ENCODE results near the gene TNFRSF14.

Gene TNFRSF14

DNA sequence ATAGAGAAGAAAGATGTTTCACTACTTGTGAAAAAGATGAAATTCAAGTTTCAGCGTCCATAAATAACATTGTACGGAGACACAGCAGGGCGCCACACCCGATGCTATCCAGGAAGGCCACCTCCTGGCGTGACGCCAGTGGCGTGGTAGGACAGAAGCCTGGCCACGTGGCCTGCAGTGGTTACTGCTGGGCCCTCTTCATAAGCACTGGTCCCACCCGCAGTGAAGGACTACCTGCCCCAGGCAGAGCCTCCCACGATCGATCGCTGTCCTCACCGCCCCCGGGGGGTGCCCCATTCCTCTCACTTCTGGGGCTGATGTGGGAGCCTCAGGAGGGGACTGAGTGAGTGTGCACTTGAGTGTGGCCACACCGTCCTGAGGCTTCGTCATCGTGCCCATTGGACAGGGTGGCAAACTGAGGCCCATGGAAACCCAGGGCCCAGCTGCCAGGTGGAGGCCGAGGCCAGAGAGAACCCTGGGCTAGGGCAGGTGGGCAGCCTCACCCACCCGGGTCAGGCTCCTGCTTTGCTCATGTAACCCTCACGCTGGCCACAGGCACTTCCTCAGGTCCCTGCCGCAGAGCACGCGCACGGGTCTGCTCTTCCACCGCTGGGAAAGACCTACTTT lies 14.4 kb upstream of the TNFRSF14 start:
- CTCF ChIA-PET: interaction anchor here (1.1 to 1.7 kb wide), 2 partner anchors 8 to 15 kb away, joined by 4 to 6 read pairs; partner anchors contain the start of gene PANK4
- POLR2A ChIA-PET: no interaction called here
- TF ChIP-seq, protein P1, sequence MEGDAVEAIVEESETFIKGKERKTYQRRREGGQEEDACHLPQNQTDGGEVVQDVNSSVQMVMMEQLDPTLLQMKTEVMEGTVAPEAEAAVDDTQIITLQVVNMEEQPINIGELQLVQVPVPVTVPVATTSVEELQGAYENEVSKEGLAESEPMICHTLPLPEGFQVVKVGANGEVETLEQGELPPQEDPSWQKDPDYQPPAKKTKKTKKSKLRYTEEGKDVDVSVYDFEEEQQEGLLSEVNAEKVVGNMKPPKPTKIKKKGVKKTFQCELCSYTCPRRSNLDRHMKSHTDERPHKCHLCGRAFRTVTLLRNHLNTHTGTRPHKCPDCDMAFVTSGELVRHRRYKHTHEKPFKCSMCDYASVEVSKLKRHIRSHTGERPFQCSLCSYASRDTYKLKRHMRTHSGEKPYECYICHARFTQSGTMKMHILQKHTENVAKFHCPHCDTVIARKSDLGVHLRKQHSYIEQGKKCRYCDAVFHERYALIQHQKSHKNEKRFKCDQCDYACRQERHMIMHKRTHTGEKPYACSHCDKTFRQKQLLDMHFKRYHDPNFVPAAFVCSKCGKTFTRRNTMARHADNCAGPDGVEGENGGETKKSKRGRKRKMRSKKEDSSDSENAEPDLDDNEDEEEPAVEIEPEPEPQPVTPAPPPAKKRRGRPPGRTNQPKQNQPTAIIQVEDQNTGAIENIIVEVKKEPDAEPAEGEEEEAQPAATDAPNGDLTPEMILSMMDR (IDR thresholded peaks at IDR 0.05; ENCODE audit: control extremely low read depth, extremely low read depth, low read depth, missing control alignments): no peak
- DNase-seq (ENCODE audit: extremely low spot score): no peak

DNA sequence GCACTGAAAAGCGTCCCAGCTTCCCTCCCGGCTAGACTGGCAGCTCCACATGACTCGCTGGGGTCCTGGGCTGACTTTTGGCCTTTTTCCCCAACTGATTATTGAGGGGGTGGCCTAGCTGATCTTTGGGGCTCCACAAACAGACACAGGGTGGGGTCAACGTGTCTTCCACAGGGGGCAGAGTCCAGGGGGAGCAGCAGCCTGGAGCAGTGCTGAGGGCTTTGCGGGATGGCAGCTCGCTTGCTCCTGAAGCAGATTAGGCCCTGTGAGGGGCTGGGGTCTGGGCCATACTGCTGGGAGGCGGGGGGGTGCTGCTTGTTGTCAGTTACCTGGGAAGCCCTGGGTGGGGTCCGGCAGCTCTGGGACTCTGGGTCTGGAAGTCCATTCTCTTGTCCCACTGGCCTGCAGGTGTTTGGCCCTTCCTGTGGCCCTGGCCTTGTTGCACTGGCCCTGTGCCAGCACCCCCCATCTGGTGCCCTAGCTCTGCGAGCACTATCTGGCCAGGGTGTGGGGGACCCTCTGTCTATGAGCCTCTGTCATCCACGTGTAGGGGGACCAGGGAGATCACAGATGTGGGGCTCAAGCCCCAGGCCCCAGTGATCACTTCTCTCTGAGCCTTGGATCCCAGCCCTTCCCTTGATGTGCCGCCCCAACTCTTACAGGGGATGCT lies 13.8 kb upstream of the TNFRSF14 start:
- POLR2A ChIA-PET: no interaction called here
- no peak for DNase-seq (ENCODE audit: extremely low spot score)
- CTCF ChIA-PET: interaction anchor here (1.7 kb wide), 1 partner anchor 9 kb away, joined by 6 read pairs; no protein-coding TSS in a partner anchor
- TF ChIP-seq, protein P1 (IDR thresholded peaks at IDR 0.05; ENCODE audit: control extremely low read depth, extremely low read depth, low read depth, missing control alignments): no peak

DNA sequence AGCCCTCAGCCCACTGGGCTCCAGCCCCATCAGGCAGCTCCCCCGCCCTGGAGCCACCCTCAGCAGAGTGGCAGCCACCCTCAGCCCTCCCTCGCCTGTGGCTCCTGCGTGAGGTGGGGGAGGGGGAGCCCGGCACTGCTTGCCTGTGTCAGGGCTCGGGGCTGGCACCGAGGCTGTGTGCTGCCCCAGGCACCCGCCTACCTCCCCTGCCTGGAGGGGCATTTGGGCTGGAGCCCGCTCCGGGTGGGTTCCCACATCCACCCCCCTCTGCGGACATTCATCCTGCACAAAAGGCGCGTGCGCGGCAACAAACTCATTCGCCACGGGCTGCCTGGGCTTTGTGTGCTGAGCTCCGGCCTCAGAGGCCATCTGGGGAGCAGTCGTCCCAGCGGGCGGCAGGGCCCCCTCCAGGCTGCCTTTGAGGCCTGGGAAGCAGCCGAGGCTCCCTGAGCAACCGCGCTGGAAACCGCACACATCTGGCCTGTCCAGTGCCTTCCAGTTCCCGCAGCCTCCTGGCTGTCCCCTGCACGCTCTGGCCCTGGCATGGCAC lies 12.6 kb upstream of the TNFRSF14 start:
- TF ChIP-seq, protein P1 (IDR thresholded peaks at IDR 0.05; ENCODE audit: control extremely low read depth, extremely low read depth, low read depth, missing control alignments): no peak
- CTCF ChIA-PET: interaction anchor here (1.3 kb wide), 1 partner anchor 10 kb away, joined by 3 read pairs; no protein-coding TSS in a partner anchor
- DNase-seq (ENCODE audit: extremely low spot score): no peak
- POLR2A ChIA-PET: no interaction called here

DNA sequence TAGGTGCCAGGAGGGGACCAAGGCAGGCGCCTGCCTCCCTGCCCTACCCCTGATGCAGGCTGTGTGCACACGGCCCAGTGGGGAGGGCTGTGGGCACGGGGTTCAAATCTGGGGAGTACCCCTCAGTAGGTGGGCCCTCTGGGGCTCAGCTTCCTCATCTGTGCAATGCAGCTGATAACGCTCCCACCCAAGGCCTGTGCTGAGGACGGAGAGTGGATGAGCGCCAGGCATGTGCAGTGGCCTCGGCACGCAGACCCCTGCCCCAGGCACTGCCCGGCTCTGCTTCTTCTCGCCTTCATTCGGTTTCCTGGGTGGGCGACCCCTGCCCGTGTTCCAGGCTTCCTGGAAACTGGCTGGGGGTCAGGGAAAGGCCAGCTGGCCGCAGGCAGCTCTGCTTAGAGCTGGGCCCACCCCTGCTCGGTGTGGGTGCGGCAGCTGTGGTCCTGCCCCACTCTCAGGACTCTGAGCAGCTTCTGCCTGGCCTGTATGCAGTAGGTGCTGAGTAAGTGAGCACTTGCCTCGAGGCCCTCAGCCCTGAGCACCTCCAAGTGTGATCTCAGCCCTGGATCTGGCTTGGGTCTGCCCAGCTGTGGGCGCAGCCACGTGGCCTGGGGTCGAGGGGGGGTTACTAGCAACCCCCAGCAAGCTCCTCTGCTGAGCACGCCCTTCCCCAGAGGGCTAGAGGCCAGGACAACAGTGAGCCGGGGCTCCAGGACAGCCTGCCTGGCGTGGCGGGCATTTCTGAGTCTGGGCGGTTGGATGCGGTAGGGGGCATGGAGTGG lies 11.9 kb upstream of the TNFRSF14 start:
- TF ChIP-seq, protein P1 (IDR thresholded peaks at IDR 0.05; ENCODE audit: control extremely low read depth, extremely low read depth, low read depth, missing control alignments): no peak
- DNase-seq (ENCODE audit: extremely low spot score): no peak
- ChIA-PET POLR2A (no interaction called here), CTCF (interaction anchor here (1.3 kb wide), 1 partner anchor 10 kb away, joined by 3 read pairs; no protein-coding TSS in a partner anchor)

DNA sequence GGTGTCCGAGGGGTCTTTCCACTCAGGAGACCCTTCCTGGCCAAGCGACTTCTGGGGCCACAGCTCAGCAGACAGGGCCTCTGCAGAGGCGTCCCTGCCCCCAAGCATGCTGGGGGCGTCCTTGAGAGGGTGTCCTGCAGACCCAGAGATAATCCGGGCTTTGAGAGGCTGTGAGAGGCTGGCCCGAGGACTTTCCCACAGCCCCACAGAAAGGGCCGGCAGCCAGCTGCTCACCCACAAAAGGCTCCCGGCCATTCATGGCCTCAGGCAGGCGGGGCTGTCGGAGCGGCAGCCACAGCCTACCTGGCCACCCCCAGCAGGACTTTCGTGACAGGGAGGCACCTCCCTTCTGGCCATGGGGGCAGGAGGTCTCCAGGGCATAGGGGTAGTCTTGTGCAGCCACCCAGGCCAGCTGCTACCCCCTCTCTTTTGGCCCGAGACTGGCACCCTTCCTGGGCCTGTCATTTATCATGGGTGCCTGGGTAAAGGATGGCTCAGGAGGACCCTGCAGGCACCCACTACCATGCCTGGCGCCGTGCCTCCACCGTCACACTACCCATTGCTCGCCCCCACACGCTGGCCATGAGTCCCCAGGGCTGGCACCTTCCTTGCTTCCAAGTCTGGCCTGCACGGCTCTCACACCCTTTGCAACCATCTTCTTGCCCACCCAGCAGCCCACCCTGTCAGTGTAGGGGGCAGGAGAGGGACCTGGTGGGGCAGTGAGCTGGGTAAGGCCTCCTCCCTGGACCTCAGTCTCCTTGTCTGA lies 11.1 kb upstream of the TNFRSF14 start:
- no peak for DNase-seq (ENCODE audit: extremely low spot score)
- TF ChIP-seq, protein P1 (IDR thresholded peaks at IDR 0.05; ENCODE audit: control extremely low read depth, extremely low read depth, low read depth, missing control alignments): no peak
- ChIA-PET CTCF (interaction anchor here (1.0 to 1.3 kb wide), 3 partner anchors 11 to 129 kb away, joined by 3 read pairs; partner anchors contain the start of gene PRXL2B), POLR2A (interaction anchor here (0.7 to 3.4 kb wide), 4 partner anchors 12 to 157 kb away, joined by 3 to 12 read pairs (median 4); partner anchors contain the start of gene PRXL2B)

Data from GM10248 (cell line).